GM18505 (cell line): ENCODE data around the gene OSBPL8.
"Not testable (repeated sequence)": the region's sequence is repeated elsewhere in the genome, so short reads cannot be mapped to it uniquely, and the experiment has no call there.

Experiments
- ATAC-seq: cut with Tn5 transposase; IDR thresholded peaks from one replicate; pipeline ENCODE4 v1.9.1; 2021; ENCODE audit not compliant: unreplicated experiment
- POLR2A ChIP-seq: IDR thresholded peaks from 4 replicates; pipeline ENCODE4 v1.6.1; 2011; ENCODE audit warnings: borderline replicate concordance; ENCODE audit not compliant: insufficient read depth, insufficient read length; ENCODE audit errors: extremely low read depth

Gene OSBPL8

GRCh38 chr12:76348079-76348901, 211.3 kb downstream of the OSBPL8 start, which contains the start of gene BBS10:
Gene BBS10 (minus strand): TSS chr12:76348415. CDS start chr12:76348358, 57 bp downstream.
- peak; percentile 92 for TF ChIP-seq POLR2A
- ATAC-seq, result peak; percentile 94

- no peak for ATAC-seq
- no peak for TF ChIP-seq POLR2A
Measured at GRCh38 chr12:76346798-76347420, 212.7 kb downstream of the OSBPL8 start.

GRCh38 chr12:76346236-76346635, 213.3 kb downstream of the OSBPL8 start:
- TF ChIP-seq POLR2A, result no peak
- no peak for ATAC-seq

GRCh38 chr12:76345569-76345968, 214.0 kb downstream of the OSBPL8 start:
- no peak for TF ChIP-seq POLR2A
- ATAC-seq, result no peak

- no peak for ATAC-seq
- TF ChIP-seq POLR2A, result no peak
Measured at GRCh38 chr12:76341436-76342030, 218.0 kb downstream of the OSBPL8 start.

- no peak for TF ChIP-seq POLR2A
- no peak for ATAC-seq
Measured at GRCh38 chr12:76340680-76341435, 218.7 kb downstream of the OSBPL8 start.

GRCh38 chr12:76337583-76337982, 222.0 kb downstream of the OSBPL8 start:
- TF ChIP-seq POLR2A, result no peak
- no peak for ATAC-seq

- no peak for TF ChIP-seq POLR2A
- no peak for ATAC-seq
Measured at GRCh38 chr12:76332606-76333005, 227.0 kb downstream of the OSBPL8 start.

GRCh38 chr12:76329606-76330005, 230.0 kb downstream of the OSBPL8 start:
- no peak for ATAC-seq
- TF ChIP-seq POLR2A, result no peak

GRCh38 chr12:76329159-76329558, 230.4 kb downstream of the OSBPL8 start:
- ATAC-seq, result no peak
- TF ChIP-seq POLR2A, result no peak

- ATAC-seq, result not testable (repeated sequence)
Measured at GRCh38 chr12:76319595-76320319, 239.8 kb downstream of the OSBPL8 start.

- no peak for TF ChIP-seq POLR2A
- ATAC-seq, result no peak
Measured at GRCh38 chr12:76318773-76319594, 240.6 kb downstream of the OSBPL8 start.
